Measurements from ENCODE around the gene TCP10L.
"Not testable (repeated sequence)": the region's sequence is repeated elsewhere in the genome, so short reads cannot be mapped to it uniquely, and the experiment has no call there.

TCP10L gene

GRCh38 chr21:32554832-32555638 is 30.3 kb downstream of the TCP10L start:
- DNase-seq (ENCODE audit: low read depth, low spot score) = no peak

- no peak for DNase-seq (ENCODE audit: low read depth, low spot score)
Measured at GRCh38 chr21:32549886-32550285, 35.4 kb downstream of the TCP10L start.

- no peak for DNase-seq (ENCODE audit: low read depth, low spot score)
Measured at GRCh38 chr21:32549440-32549839, 35.9 kb downstream of the TCP10L start.

DNA sequence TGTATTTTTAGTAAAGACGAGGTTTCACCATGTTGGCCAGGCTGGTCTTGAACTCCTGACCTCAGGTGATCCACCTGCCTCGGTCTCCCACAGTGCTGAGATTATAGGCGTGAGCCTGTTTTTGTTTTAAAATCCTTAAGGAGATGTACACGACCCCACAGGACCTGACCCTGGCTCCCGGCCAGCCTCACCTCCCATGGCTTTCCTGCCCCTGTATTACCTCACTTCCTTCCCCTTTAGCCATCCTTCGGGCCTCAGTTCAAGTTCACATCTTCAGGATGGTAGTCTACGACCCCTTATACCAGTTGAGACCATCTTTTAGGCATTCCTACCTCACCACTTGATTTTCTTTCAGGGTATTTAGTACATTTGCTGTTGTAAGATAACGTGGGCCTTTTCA is 36.3 kb downstream of the TCP10L start:
- no peak for DNase-seq (ENCODE audit: low read depth, low spot score)

DNA sequence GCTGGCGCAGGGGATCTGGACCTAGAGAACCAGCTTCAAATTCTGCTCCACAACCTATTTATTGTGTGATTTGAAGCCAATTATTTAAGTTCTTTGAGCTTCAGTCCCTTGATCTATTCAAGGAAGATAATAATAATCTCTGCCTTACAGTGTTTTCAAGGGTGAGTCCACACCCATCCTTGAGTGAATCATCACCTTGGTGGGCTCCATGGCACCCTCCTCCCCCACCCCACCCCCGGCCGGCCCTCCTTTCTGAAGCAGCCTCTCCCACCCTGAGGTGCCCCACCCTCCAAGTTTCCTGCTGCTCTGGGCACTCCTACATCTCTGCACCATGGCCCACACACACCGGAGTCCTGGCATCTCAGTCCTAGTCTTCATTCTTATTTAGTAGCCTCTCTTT is 38.3 kb downstream of the TCP10L start:
- DNase-seq (ENCODE audit: low read depth, low spot score) = no peak

GRCh38 chr21:32545948-32546441 is 39.3 kb downstream of the TCP10L start:
- no peak for DNase-seq (ENCODE audit: low read depth, low spot score)

DNA sequence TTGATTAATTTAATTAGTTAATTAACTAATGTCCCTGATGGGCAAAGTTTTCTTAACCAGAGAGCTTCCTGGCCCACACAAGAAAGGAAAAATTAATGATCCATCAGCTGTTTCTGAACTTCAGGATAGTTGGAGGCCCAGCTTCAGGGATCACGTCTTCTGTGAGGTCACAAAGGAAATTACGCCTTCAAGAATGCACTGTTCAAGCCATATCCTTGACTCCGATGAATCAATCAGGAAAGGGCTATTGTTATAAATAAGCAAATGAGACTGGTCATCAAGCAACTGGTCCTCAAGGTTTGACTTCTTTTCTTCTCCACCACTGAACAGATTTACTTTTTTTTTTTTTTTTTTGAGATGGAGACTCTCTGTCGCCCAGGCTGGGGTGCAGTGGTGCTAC is 40.6 kb downstream of the TCP10L start:
- no peak for DNase-seq (ENCODE audit: low read depth, low spot score)

DNA sequence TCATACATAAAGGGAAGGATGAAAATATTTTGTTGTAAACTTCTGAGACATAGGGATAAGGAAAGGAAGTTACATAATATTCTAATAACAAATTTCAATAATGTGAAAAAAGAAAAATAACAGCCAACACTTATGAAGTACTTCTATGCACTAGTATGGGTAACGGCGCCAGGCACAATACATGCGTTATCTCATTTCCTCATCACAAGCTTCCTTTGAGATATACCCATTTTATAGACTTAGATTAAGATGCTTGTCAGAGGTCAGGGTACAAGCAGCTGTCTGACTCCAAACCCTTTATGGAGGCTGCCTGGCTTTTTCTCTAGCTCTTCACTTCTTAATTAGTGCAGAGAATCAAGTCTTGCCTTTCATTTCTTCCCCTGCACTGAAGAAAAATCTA is 41.3 kb downstream of the TCP10L start:
- DNase-seq (ENCODE audit: low read depth, low spot score) = no peak

GRCh38 chr21:32543056-32543455 is 42.3 kb downstream of the TCP10L start:
- not testable (repeated sequence) for DNase-seq (ENCODE audit: low read depth, low spot score)

- no peak for DNase-seq (ENCODE audit: low read depth, low spot score)
Measured at GRCh38 chr21:32539378-32539777, 45.9 kb downstream of the TCP10L start.

- DNase-seq (ENCODE audit: low read depth, low spot score) = no peak
Measured at GRCh38 chr21:32538147-32538792, 47.1 kb downstream of the TCP10L start.

- DNase-seq (ENCODE audit: low read depth, low spot score) = no peak
Measured at GRCh38 chr21:32537569-32537881, 47.8 kb downstream of the TCP10L start.

GRCh38 chr21:32535612-32536011 is 49.7 kb downstream of the TCP10L start:
- no peak for DNase-seq (ENCODE audit: low read depth, low spot score)

GRCh38 chr21:32534113-32534512 is 51.2 kb downstream of the TCP10L start:
- no peak for DNase-seq (ENCODE audit: low read depth, low spot score)

GRCh38 chr21:32533611-32534010 is 51.7 kb downstream of the TCP10L start:
- DNase-seq (ENCODE audit: low read depth, low spot score) = no peak

- DNase-seq (ENCODE audit: low read depth, low spot score) = no peak
Measured at GRCh38 chr21:32533053-32533452, 52.3 kb downstream of the TCP10L start.

DNA sequence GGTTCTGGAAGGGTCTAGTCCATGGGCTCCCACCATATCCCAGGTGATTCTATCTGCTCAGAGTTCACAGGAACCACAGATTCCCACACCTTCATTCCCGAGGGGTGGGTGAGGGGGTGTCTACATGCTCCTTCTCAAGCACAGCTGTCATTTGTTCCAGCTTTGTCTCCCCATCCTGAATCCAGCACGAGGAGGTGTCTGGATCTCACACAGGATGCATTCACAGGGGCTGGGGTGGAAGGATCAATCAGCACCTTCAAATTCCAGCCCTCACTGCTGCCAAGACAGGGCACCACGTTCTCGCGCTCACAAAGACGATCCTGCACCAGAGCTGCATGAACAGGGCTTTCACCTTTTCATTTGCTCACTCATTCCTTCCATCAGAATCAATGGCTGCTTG is 52.7 kb downstream of the TCP10L start:
- DNase-seq (ENCODE audit: low read depth, low spot score) = no peak

DNA sequence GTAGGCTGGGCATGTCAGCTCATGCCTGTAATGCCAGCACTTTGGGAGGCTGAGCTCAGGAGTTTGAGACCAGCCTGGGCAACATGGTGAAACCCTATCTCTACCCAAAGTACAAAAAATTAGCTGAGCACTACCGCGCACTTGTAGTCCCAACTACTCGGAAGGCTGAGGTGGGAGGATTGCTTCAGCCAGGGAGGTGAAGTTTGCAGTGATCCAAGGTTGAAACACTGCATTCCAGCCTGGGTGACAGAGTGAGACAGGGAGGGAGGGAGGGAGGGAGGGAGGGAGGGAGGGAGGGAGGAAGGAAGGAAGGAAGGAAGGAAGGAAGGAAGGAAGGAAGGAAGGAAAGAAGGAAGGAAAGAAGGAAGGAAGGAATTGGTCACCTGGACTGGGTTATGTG is 53.8 kb downstream of the TCP10L start:
- DNase-seq (ENCODE audit: low read depth, low spot score) = not testable (repeated sequence)

DNA sequence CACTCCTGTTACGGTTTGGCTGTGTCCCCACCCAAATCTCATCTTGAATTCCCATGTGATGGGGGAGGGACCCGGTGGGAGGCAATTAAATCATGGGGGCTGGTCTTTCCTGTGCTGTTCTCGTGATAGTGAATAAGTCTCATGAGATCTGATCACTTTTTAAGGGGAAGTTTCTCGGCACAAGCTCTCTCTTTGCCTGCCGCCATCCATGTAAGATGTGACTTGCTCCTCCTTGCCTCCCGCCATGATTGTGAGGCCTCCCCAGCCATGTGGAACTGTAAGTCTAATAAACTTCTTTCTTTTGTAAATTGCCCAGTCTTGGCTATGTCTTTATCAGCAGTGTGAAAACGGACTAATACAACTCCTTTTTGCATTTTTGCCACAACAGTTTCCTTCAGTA is 54.5 kb downstream of the TCP10L start:
- DNase-seq (ENCODE audit: low read depth, low spot score) = not testable (repeated sequence)

DNA sequence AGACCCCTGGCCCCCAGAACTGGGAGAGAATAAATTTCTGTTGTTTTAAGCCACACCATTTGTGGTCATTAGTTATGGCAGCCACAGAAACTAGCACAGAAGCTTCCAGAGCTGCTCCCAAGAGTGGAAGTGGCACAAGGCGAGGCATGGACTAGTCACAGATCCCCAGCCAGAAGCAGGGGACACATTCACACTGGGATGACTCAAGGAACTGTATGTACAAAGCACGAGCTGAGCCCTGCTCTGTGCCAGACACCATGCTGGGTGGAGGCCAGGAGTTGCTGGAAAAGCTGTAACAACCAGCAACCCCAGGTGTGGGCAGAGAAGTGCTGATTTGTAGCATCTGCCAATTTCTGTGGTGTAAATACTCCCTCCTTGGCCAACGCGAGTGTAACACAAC is 55.6 kb downstream of the TCP10L start:
- DNase-seq (ENCODE audit: low read depth, low spot score) = no peak

- DNase-seq (ENCODE audit: low read depth, low spot score) = no peak
Measured at GRCh38 chr21:32525282-32525681, 60.0 kb downstream of the TCP10L start.

- no peak for DNase-seq (ENCODE audit: low read depth, low spot score)
Measured at GRCh38 chr21:32523988-32524719, 61.2 kb downstream of the TCP10L start.

Data from activated naive CD8-positive, alpha-beta T cell treated with anti-CD3 and anti-CD28 coated beads, Interleukin-2, amount 50 U/mL, for 16 hours (primary cell).